Naive B cell (primary cell): ENCODE data around the gene SLC20A1. TPM values are rescaled to one million over a fixed set of nuclear protein-coding genes. Genes with fewer than 3 reads are reported as not detected.
"Not testable (repeated sequence)": the region's sequence is repeated elsewhere in the genome, so short reads cannot be mapped to it uniquely, and the experiment has no call there.

Source experiments
- ATAC-seq, 2 donors: fragments of 150-1000 bp; cut with Tn5 transposase; 2 replicates each; pipeline ENCODE4 v1.10.0; 2021; ENCODE audit warnings: low read depth in 2 of 2, mild to moderate bottlenecking in 2 of 2, moderate library complexity in 2 of 2
- DNase-seq: peaks from one replicate; pipeline ENCODE4 v3.0.0; 2022
- H3K27ac Mint-ChIP-seq, 6 donors: one replicate each; pipeline ENCODE4 v1.8.0; 2020 to 2022; ENCODE audit warnings: mild to moderate bottlenecking in 6 of 6, mixed read lengths in 6 of 6, moderate library complexity in 5 of 6, inconsistent platforms in 2 of 6
- H3K27me3 Mint-ChIP-seq, 3 donors: one replicate each; pipeline ENCODE4 v1.8.0; 2021 to 2022; ENCODE audit warnings: mixed read lengths in 3 of 3, mild to moderate bottlenecking in 1 of 3
- H3K36me3 Mint-ChIP-seq, 2 donors: one replicate each; pipeline ENCODE4 v1.8.0; 2020 to 2022; ENCODE audit warnings: mixed read lengths in 2 of 2, inconsistent platforms in 1 of 2, mild to moderate bottlenecking in 1 of 2
- H3K4me1 Mint-ChIP-seq, 3 donors: one replicate each; pipeline ENCODE4 v1.8.0; 2020 to 2022; ENCODE audit warnings: mixed read lengths in 3 of 3, inconsistent platforms in 1 of 3, mild to moderate bottlenecking in 1 of 3, moderate library complexity in 1 of 3
- H3K4me3 Mint-ChIP-seq, 8 donors: one replicate each; pipeline ENCODE4 v1.8.0; 2020 to 2022; ENCODE audit warnings: mild to moderate bottlenecking in 8 of 8, mixed read lengths in 8 of 8, moderate library complexity in 8 of 8, inconsistent platforms in 2 of 8
- H3K9me3 Mint-ChIP-seq, 7 donors: one replicate each; pipeline ENCODE4 v1.8.0; 2020 to 2022; ENCODE audit warnings: mixed read lengths in 7 of 7, mild to moderate bottlenecking in 5 of 7, inconsistent platforms in 2 of 7, moderate library complexity in 1 of 7
- polyA plus RNA-seq, 6 donors: library from polyadenylated mRNA; unstranded; fragments of 300-500 nt; fragmentation: Illumina TruSeq; gene quantifications; one replicate each; pipeline ENCODE4 v1.2.3, GENCODE V29; 2021; ENCODE audit warnings: low read depth in 6 of 6

SLC20A1 gene
- polyA plus RNA-seq, 6 donors from 2014 or later = 6.5 to 19.3 (median 13.1) TPM

DNA sequence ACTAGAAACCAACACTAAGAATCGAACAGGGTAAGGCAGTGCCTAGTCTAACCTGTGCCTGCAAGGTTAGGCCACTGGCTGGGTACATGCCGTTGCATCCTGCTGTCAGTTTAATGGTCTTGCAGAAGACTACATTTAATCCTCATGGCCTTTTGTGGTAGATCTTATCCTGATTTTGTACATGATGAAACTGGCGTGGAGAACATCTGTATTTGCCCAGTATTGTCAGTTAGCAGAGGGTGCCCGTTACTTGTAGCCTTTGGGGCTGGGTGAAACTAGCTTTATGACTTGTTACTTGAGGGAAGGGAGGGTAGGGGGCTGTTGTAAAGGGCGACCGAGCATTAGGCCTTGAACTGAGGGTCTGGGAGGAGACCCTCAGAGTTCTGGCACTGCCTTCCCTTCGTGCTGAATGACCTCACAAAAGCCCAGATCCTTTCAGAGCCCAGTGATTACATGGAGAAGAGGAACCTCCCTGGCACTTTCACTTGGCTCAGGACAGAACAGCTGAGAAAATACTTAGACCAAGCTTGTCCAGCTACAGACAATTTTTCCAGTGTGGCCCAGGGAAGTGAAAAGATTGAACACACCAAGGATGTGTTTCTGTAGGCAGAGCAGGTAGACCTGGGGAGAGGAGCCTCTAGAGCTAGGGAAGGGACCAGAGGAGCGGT lies 19.5 kb downstream of the SLC20A1 start:
- Mint-ChIP-seq H3K4me3 (no peak overlapping the region), H3K4me1 (peaks cover 0 to 6% (median 3%) of the 10 kb centered on the region in 3 donors), H3K36me3 (peaks cover 10 to 22% of the 10 kb centered on the region in 2 donors), H3K27ac (no peak overlapping the region), H3K9me3 (no peaks in the 10 kb centered on the region), H3K27me3 (no peaks in the 10 kb centered on the region)
- DNase-seq (no peak), ATAC-seq (no peak)

- peaks cover 0 to 13% of the 10 kb centered on the region in 2 donors for H3K36me3 Mint-ChIP-seq
- no peak for DNase-seq
- H3K27me3 Mint-ChIP-seq = no peaks in the 10 kb centered on the region
- H3K4me3 Mint-ChIP-seq = no peak overlapping the region
- H3K27ac Mint-ChIP-seq = peak overlapping the region in 1 of 6 donors; percentile 19
- no peaks in the 10 kb centered on the region for H3K9me3 Mint-ChIP-seq
- no peak for ATAC-seq
- H3K4me1 Mint-ChIP-seq = peaks cover 0 to 6% (median 0%) of the 10 kb centered on the region in 3 donors
These were observed 21.0 kb downstream of the SLC20A1 start for GRCh38 chr2:112666761-112667122.

- not testable (repeated sequence) for DNase-seq, H3K9me3 Mint-ChIP-seq, H3K4me3 Mint-ChIP-seq, H3K27me3 Mint-ChIP-seq, ATAC-seq, H3K4me1 Mint-ChIP-seq, H3K27ac Mint-ChIP-seq
- peaks cover 0 to 13% of the 10 kb centered on the region in 2 donors for H3K36me3 Mint-ChIP-seq
These were observed 21.8 kb downstream of the SLC20A1 start for GRCh38 chr2:112667540-112667939.

- no peak for DNase-seq
- Mint-ChIP-seq H3K9me3 (peaks cover 0 to 3% (median 0%) of the 10 kb centered on the region in 7 donors), H3K27ac (peak overlapping the region in 1 of 6 donors; percentile 41), H3K4me3 (no peak overlapping the region), H3K27me3 (peaks cover 9 to 16% (median 13%) of the 10 kb centered on the region in 3 donors), H3K4me1 (peaks cover 3 to 16% (median 12%) of the 10 kb centered on the region in 3 donors), H3K36me3 (no peaks in the 10 kb centered on the region)
- no peak for ATAC-seq
These were observed 23.9 kb downstream of the SLC20A1 start for GRCh38 chr2:112669667-112670066.

- H3K4me3 Mint-ChIP-seq = no peak overlapping the region
- no peak for ATAC-seq
- no peak overlapping the region for H3K27ac Mint-ChIP-seq
- H3K4me1 Mint-ChIP-seq = peaks cover 3 to 18% (median 12%) of the 10 kb centered on the region in 3 donors
- peaks cover 9 to 18% (median 13%) of the 10 kb centered on the region in 3 donors for H3K27me3 Mint-ChIP-seq
- no peaks in the 10 kb centered on the region for H3K36me3 Mint-ChIP-seq
- H3K9me3 Mint-ChIP-seq = peaks cover 0 to 3% (median 0%) of the 10 kb centered on the region in 7 donors
- no peak for DNase-seq
These were observed 24.7 kb downstream of the SLC20A1 start for GRCh38 chr2:112670252-112671022.

GRCh38 chr2:112671801-112672200 lies 26.1 kb downstream of the SLC20A1 start:
- peaks cover 9 to 18% (median 13%) of the 10 kb centered on the region in 3 donors for H3K27me3 Mint-ChIP-seq
- H3K4me1 Mint-ChIP-seq = peaks cover 3 to 13% (median 12%) of the 10 kb centered on the region in 3 donors
- H3K36me3 Mint-ChIP-seq = no peaks in the 10 kb centered on the region
- no peak for DNase-seq
- no peak overlapping the region for H3K4me3 Mint-ChIP-seq
- H3K9me3 Mint-ChIP-seq = peaks cover 0 to 3% (median 0%) of the 10 kb centered on the region in 7 donors
- H3K27ac Mint-ChIP-seq = no peak overlapping the region
- no peak for ATAC-seq

GRCh38 chr2:112673008-112673407 lies 27.3 kb downstream of the SLC20A1 start:
- H3K4me1 Mint-ChIP-seq = peaks cover 3 to 13% (median 12%) of the 10 kb centered on the region in 3 donors
- H3K27ac Mint-ChIP-seq = no peak overlapping the region
- no peaks in the 10 kb centered on the region for H3K36me3 Mint-ChIP-seq

DNA sequence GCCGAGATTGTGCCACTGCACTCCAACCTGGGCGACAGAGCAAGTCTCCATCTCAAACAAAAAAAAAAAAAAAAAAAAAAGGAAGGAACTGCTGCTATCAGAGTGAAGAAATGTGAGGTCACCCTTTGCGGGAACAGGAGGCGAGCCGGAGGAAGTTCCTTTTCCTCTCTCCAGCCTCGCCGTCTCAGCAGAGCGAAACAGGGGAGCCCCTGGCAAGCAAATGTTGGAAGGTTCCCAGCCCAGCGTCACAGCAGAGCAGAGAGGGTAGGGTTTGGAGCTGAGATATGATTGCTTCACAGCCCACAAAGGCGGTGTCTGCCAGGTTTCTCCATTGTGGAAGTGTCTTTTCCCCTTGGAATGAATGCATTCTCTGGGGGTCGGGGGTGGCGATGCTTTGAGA lies 28.5 kb downstream of the SLC20A1 start:
- peaks cover 0 to 3% (median 0%) of the 10 kb centered on the region in 7 donors for H3K9me3 Mint-ChIP-seq
- ATAC-seq (peak; percentile 20 to 37), DNase-seq (no peak)
- peak overlapping the region in 1 of 6 donors; percentile 87 for H3K27ac Mint-ChIP-seq
- peaks cover 9 to 18% (median 13%) of the 10 kb centered on the region in 3 donors for H3K27me3 Mint-ChIP-seq
- peak overlapping the region in 1 of 8 donors; percentile 77 for H3K4me3 Mint-ChIP-seq
- no peaks in the 10 kb centered on the region for H3K36me3 Mint-ChIP-seq
- peaks cover 3 to 13% (median 12%) of the 10 kb centered on the region in 3 donors for H3K4me1 Mint-ChIP-seq

More at GRCh38 chr2:112673008-112673407, 27.3 kb downstream of the SLC20A1 start:
- H3K4me3 Mint-ChIP-seq = no peak overlapping the region
- peaks cover 9 to 18% (median 13%) of the 10 kb centered on the region in 3 donors for H3K27me3 Mint-ChIP-seq
- H3K9me3 Mint-ChIP-seq = peaks cover 0 to 3% (median 0%) of the 10 kb centered on the region in 7 donors
- ATAC-seq = no peak
- no peak for DNase-seq

GRCh38 chr2:112679484-112679883 lies 33.7 kb downstream of the SLC20A1 start:
- Mint-ChIP-seq H3K4me3 (no peak overlapping the region), H3K27ac (peak overlapping the region in 2 of 6 donors; percentile 15 to 38), H3K27me3 (peaks cover 0 to 4% (median 1%) of the 10 kb centered on the region in 3 donors), H3K4me1 (peaks cover 0 to 4% (median under 1%) of the 10 kb centered on the region in 3 donors), H3K9me3 (no peaks in the 10 kb centered on the region), H3K36me3 (no peaks in the 10 kb centered on the region)
- no peak for DNase-seq
- no peak for ATAC-seq

GRCh38 chr2:112680666-112681101 lies 34.9 kb downstream of the SLC20A1 start:
- no peak for DNase-seq
- Mint-ChIP-seq H3K27me3 (no peaks in the 10 kb centered on the region), H3K36me3 (no peaks in the 10 kb centered on the region), H3K9me3 (no peaks in the 10 kb centered on the region), H3K4me3 (no peak overlapping the region), H3K27ac (peak overlapping the region in 1 of 6 donors; percentile 16), H3K4me1 (peaks cover 0 to 6% (median 5%) of the 10 kb centered on the region in 3 donors)
- no peak for ATAC-seq

- Mint-ChIP-seq H3K4me3 (no peak overlapping the region), H3K27ac (peak overlapping the region in 1 of 6 donors; percentile 44), H3K36me3 (no peaks in the 10 kb centered on the region), H3K9me3 (no peaks in the 10 kb centered on the region), H3K27me3 (no peaks in the 10 kb centered on the region), H3K4me1 (peaks cover 0 to 15% (median 6%) of the 10 kb centered on the region in 3 donors)
- DNase-seq (no peak), ATAC-seq (no peak)
These were observed 36.4 kb downstream of the SLC20A1 start for GRCh38 chr2:112682101-112682500.

- Mint-ChIP-seq H3K27ac (peak overlapping the region in 1 of 6 donors; percentile 69), H3K4me1 (peaks cover 0 to 15% (median 6%) of the 10 kb centered on the region in 3 donors), H3K4me3 (no peak overlapping the region), H3K27me3 (no peaks in the 10 kb centered on the region), H3K9me3 (no peaks in the 10 kb centered on the region), H3K36me3 (no peaks in the 10 kb centered on the region)
- no peak for ATAC-seq
- DNase-seq = no peak
These were observed 38.0 kb downstream of the SLC20A1 start for GRCh38 chr2:112683550-112684414.

- H3K9me3 Mint-ChIP-seq = no peaks in the 10 kb centered on the region
- DNase-seq = no peak
- ATAC-seq = no peak
- peaks cover 0 to 15% (median 6%) of the 10 kb centered on the region in 3 donors for H3K4me1 Mint-ChIP-seq
- no peak overlapping the region for H3K27ac Mint-ChIP-seq
- no peak overlapping the region for H3K4me3 Mint-ChIP-seq
- no peaks in the 10 kb centered on the region for H3K36me3 Mint-ChIP-seq
- H3K27me3 Mint-ChIP-seq = no peaks in the 10 kb centered on the region
These were observed 38.7 kb downstream of the SLC20A1 start for GRCh38 chr2:112684415-112684775.
